ENCODE data around the gene KCTD15. TPM values are rescaled to one million over a fixed set of nuclear protein-coding genes. Genes with fewer than 3 reads are reported as not detected.

KCTD15 gene
- total and polyA plus RNA-seq, 2 of the 4 experiments (the other 2 are of a cell fraction) = 16.3 to 19.6 TPM

- no peak for ATAC-seq (ENCODE audit: low read depth)
- H4K20me1 ChIP-seq (ENCODE audit: insufficient read depth, low read length) = no peaks in the 10 kb centered on the region
- no peaks in the 10 kb centered on the region for H3K9me1 ChIP-seq (ENCODE audit: insufficient read depth, low read length)
- TF ChIP-seq FOS (IDR thresholded peaks at IDR 0.05; ENCODE audit: low read depth, low read length) (no peak), RCOR1 (IDR thresholded peaks at IDR 0.05; ENCODE audit: insufficient replicate concordance, low read length) (no peak), USF2 (IDR thresholded peaks at IDR 0.05; ENCODE audit: low read depth, low read length) (no peak), MAZ (IDR thresholded peaks at IDR 0.05; ENCODE audit: borderline replicate concordance, low read depth, low read length) (no peak), RFX5 (IDR thresholded peaks at IDR 0.05; ENCODE audit: low read depth, low read length) (no peak), SMC3 (IDR thresholded peaks at IDR 0.05; ENCODE audit: low read depth, low read length) (no peak), CHD1 (IDR thresholded peaks at IDR 0.05; ENCODE audit: low read depth, low read length) (no peak), RAD21 (IDR thresholded peaks at IDR 0.05; ENCODE audit: low read length) (no peak)
- TF ChIP-seq, protein P1, sequence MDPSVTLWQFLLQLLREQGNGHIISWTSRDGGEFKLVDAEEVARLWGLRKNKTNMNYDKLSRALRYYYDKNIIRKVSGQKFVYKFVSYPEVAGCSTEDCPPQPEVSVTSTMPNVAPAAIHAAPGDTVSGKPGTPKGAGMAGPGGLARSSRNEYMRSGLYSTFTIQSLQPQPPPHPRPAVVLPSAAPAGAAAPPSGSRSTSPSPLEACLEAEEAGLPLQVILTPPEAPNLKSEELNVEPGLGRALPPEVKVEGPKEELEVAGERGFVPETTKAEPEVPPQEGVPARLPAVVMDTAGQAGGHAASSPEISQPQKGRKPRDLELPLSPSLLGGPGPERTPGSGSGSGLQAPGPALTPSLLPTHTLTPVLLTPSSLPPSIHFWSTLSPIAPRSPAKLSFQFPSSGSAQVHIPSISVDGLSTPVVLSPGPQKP (IDR thresholded peaks at IDR 0.05; ENCODE audit: borderline replicate concordance, low read depth, low read length) = no peak
- H3K36me3 ChIP-seq (ENCODE audit: control insufficient read depth, insufficient read depth, low read length) = peaks cover 25% of the 10 kb centered on the region
- no peak overlapping the region for H3K23ac ChIP-seq (ENCODE audit: low read depth, low read length)
- no peak overlapping the region for H3K14ac ChIP-seq (replicated peaks; ENCODE audit: low read depth, low read length)
- ChIA-PET CTCF (no interaction called here), POLR2A (ENCODE audit: unreplicated experiment) (no interaction called here)
- H2BK5ac ChIP-seq (ENCODE audit: low read depth, low read length, poor library complexity, severe bottlenecking) = no peak overlapping the region
- in situ Hi-C loops (cut with MboI; ENCODE audit: low sequenced_read_pairs) (no loop called here), intact Hi-C loops (cut with micrococcal nuclease) (no loop called here), dilution Hi-C loops (cut with HindIII; ENCODE audit: low sequenced_read_pairs, unreplicated experiment) (no loop called here)
- H2BK20ac ChIP-seq (ENCODE audit: low read depth, low read length) = no peak overlapping the region
- no peak overlapping the region for H2AK9ac ChIP-seq (replicated peaks; ENCODE audit: low read depth, low read length, poor library complexity)
- no peak overlapping the region for H4K8ac ChIP-seq (ENCODE audit: low read depth in 2 of 2, low read length in 2 of 2)
- no peak overlapping the region for H3K4me3 ChIP-seq (ENCODE audit: insufficient read depth, low read depth, low read length)
- no peak overlapping the region for H3K27ac ChIP-seq (ENCODE audit: insufficient read depth, low read length)
- no peaks in the 10 kb centered on the region for H3K27me3 ChIP-seq (ENCODE audit: control insufficient read depth, insufficient read depth, low read length)
- no peaks in the 10 kb centered on the region for H3K79me1 ChIP-seq (ENCODE audit: low read depth in 1 of 2, low read length in 2 of 2)
- no peak overlapping the region for H3K56ac ChIP-seq (ENCODE audit: extremely low read depth, insufficient read depth, low read length)
- H3K4me2 ChIP-seq (ENCODE audit: low read depth, low read length) = no peak overlapping the region
- no peak overlapping the region for H3K9ac ChIP-seq (ENCODE audit: low read depth, low read length)
- H2BK15ac ChIP-seq (ENCODE audit: low read depth, low read length) = no peak overlapping the region
- no peak overlapping the region for H3K4ac ChIP-seq (ENCODE audit: low read depth, low read length)
- no TSS peak for BruUV-seq (replicated peaks)
- H3K4me1 ChIP-seq (ENCODE audit: control insufficient read depth, insufficient read depth, low read length) = 0 out of 2 replicates have a peak, but pooled peaks cover 3% of the 10 kb centered on the region
- H3K18ac ChIP-seq (ENCODE audit: low read depth, low read length) = no peak overlapping the region
- 90% methylated on average over 8 of the region's 28 CpGs; no CpG with 5 or more reads in 1 of the 2 experiments for WGBS, 2 experiments (ENCODE audit: extremely low coverage in 2 of 2, insufficient read length in 1 of 2)
- H4K91ac ChIP-seq (ENCODE audit: insufficient read depth, low read depth, low read length) = no peak overlapping the region
- no peak for DNase-seq
- no peaks in the 10 kb centered on the region for H3K9me3 ChIP-seq (ENCODE audit: control insufficient read depth, insufficient read depth, low read length)
- no peak overlapping the region for H2BK120ac ChIP-seq (ENCODE audit: low read depth, low read length)
- H4K5ac ChIP-seq (ENCODE audit: low read depth, low read length) = no peak overlapping the region
- H2AK5ac ChIP-seq (ENCODE audit: low read depth, low read length) = no peak overlapping the region
- no peak overlapping the region for H2AFZ ChIP-seq (replicated peaks; ENCODE audit: low read length, poor library complexity)
These were observed 16.0 kb downstream of the KCTD15 start for GRCh38 chr19:33812388-33813330.

Measured in IMR-90 (cell line).